K562 (cell line): ENCODE measurements around the gene SIRT2. TPM values are rescaled to one million over a fixed set of nuclear protein-coding genes. Genes with fewer than 3 reads are reported as not detected.

Source experiments
- BACH1 ChIP-seq: fragments of 200-800 bp; sonication (Bioruptor generic); IDR thresholded peaks from 2 replicates; pipeline ENCODE4 v1.6.1; 2016; ENCODE audit warnings: missing genetic modification characterization, missing compliant biosample characterization
- BHLHE40 ChIP-seq: IDR thresholded peaks from 2 replicates; pipeline ENCODE4 v1.6.1; 2011; ENCODE audit warnings: low read length, improper control_type of control experiment
- CBFA2T2 ChIP-seq: fragments of 450-650 bp; conservative IDR thresholded peaks from 2 replicates; pipeline ENCODE4 v1.6.1; 2017; ENCODE audit warnings: mild to moderate bottlenecking
- CCAR2 ChIP-seq: fragments of 200-400 bp; formaldehyde crosslinking; IDR thresholded peaks from 2 replicates; pipeline ENCODE4 v1.6.1; 2017; ENCODE audit warnings: mild to moderate bottlenecking, low read depth, low read length
- CGGBP1 ChIP-seq: fragments of 250-450 bp; sonication (Bioruptor Pico); IDR thresholded peaks from 2 replicates; pipeline ENCODE4 v1.9.0; 2021; ENCODE audit warnings: mild to moderate bottlenecking
- E2F6 ChIP-seq, 2 experiments: IDR thresholded peaks; 2 replicates each; pipeline ENCODE4 v1.6.1; 2011; ENCODE audit warnings: borderline replicate concordance in 1 of 2, control low read depth in 1 of 2, low read depth in 1 of 2, low read length in 1 of 2, mild to moderate bottlenecking in 1 of 2, mixed read lengths in 1 of 2, moderate library complexity in 1 of 2; ENCODE audit not compliant: insufficient read depth in 1 of 2, insufficient read length in 1 of 2, poor library complexity in 1 of 2, severe bottlenecking in 1 of 2; ENCODE audit errors: extremely low read depth in 1 of 2
- FOS ChIP-seq: IDR thresholded peaks from 3 replicates; pipeline ENCODE4 v1.6.1; 2011; ENCODE audit not compliant: insufficient read length; ENCODE audit errors: extremely low read depth
- MAX ChIP-seq: sonication (generic); formaldehyde crosslinking; IDR thresholded peaks from 2 replicates; pipeline ENCODE4 v1.9.0; 2022; ENCODE audit warnings: mild to moderate bottlenecking, missing genetic modification reagents
- MCM3 ChIP-seq: fragments of 450-650 bp; IDR thresholded peaks from 2 replicates; pipeline ENCODE4 v1.6.1; 2016
- NFE2 ChIP-seq: IDR thresholded peaks from 2 replicates; pipeline ENCODE4 v1.6.1; 2014; ENCODE audit warnings: antibody characterized with exemption, low read depth
- NKRF ChIP-seq: fragments of 450-650 bp; IDR thresholded peaks from 2 replicates; pipeline ENCODE4 v1.6.1; 2016; ENCODE audit warnings: borderline replicate concordance
- NR2F6 ChIP-seq: fragments of 450-650 bp; formaldehyde crosslinking; IDR thresholded peaks from 2 replicates; pipeline ENCODE4 v1.4.0; 2020; ENCODE audit warnings: mild to moderate bottlenecking
- PHF21A ChIP-seq: fragments of 450-650 bp; IDR thresholded peaks from 2 replicates; pipeline ENCODE4 v1.6.1; 2017; ENCODE audit warnings: low read depth, borderline replicate concordance
- POLR2H ChIP-seq: IDR thresholded peaks from 2 replicates; pipeline ENCODE4 v1.6.1; 2016; ENCODE audit warnings: missing genetic modification characterization, low read depth, mild to moderate bottlenecking, control low read depth, missing compliant biosample characterization, moderate library complexity
- PPARD ChIP-seq: fragments of 250-450 bp; sonication (Bioruptor Pico); IDR thresholded peaks from 2 replicates; pipeline ENCODE4 v1.8.0; 2022; ENCODE audit warnings: inconsistent platforms, mild to moderate bottlenecking, moderate library complexity
- RNF2 ChIP-seq: sonication (generic); IDR thresholded peaks from 2 replicates; pipeline ENCODE4 v1.6.1; 2016
- SRF ChIP-seq, 2 experiments: fragments of 250-450, 450-650 bp in 1 of 2; sonication (Bioruptor Pico) in 1 of 2; sonication (generic) in 1 of 2; formaldehyde crosslinking; IDR thresholded peaks; 2 replicates each; pipeline versions ENCODE4 v1.5.0 to v1.5.1; 2020 to 2022; ENCODE audit warnings: mild to moderate bottlenecking in 1 of 2, missing genetic modification reagents in 1 of 2
- ZEB2 ChIP-seq: fragments of 450-650 bp; IDR thresholded peaks from 2 replicates; pipeline ENCODE4 v1.6.1; 2016
- ZFP30 ChIP-seq: fragments of 250-450 bp; sonication (Bioruptor Pico); IDR thresholded peaks from 2 replicates; pipeline ENCODE4 v1.8.0; 2022; ENCODE audit warnings: moderate library complexity, mild to moderate bottlenecking, inconsistent platforms, borderline replicate concordance
- ZNF232 ChIP-seq: sonication (generic); formaldehyde crosslinking; IDR thresholded peaks from 2 replicates; pipeline ENCODE4 v1.8.0; 2022; ENCODE audit warnings: mild to moderate bottlenecking, missing genetic modification reagents
- ZNF282 ChIP-seq: sonication (generic); formaldehyde crosslinking; IDR thresholded peaks from 2 replicates; pipeline ENCODE4 v1.8.1; 2023; ENCODE audit warnings: missing genetic modification reagents
- ZNF324 ChIP-seq: fragments of 250-450 bp; sonication (Bioruptor Pico); IDR thresholded peaks from 2 replicates; pipeline ENCODE4 v1.4.0; 2020; ENCODE audit warnings: mild to moderate bottlenecking
- ZNF583 ChIP-seq: fragments of 250-450 bp; sonication (Bioruptor Pico); IDR thresholded peaks from 2 replicates; pipeline ENCODE4 v1.4.0; 2020
- ZNF780A ChIP-seq: fragments of 250-450 bp; sonication (Bioruptor Pico); IDR thresholded peaks from 2 replicates; pipeline ENCODE4 v1.5.0; 2021; ENCODE audit warnings: mild to moderate bottlenecking
- polyA plus RNA-seq, 8 experiments: library from polyadenylated mRNA; depleted of rRNA in 4 of 8; stranded (reverse) in 5 of 8; unstranded in 3 of 8; fragments of >200 nt; fragmentation: Nextera tagmentation in 2 of 8; fragmentation: Illumina TruSeq in 1 of 8; extraction: Ambion mirVana in 2 of 8; extraction: Trizol in 1 of 8; gene quantifications; 2 replicates each; pipeline versions ENCODE4 v1.2.1 to v1.2.3, GENCODE V29; 2011 to 2014; ENCODE audit warnings: inconsistent platforms in 1 of 8, missing spikeins in 1 of 8
- total RNA-seq, 7 experiments: library from RNA; depleted of rRNA in 6 of 7; stranded (reverse); fragments of >200 nt in 6 of 7; fragmentation: Illumina TruSeq in 2 of 7; extraction: Trizol in 2 of 7; gene quantifications; 2 replicates each; pipeline versions ENCODE4 v1.2.1 to v1.2.3, GENCODE V29; 2011 to 2021; ENCODE audit warnings: low replicate concordance in 1 of 7

The SIRT2 gene
- total and polyA plus RNA-seq, 9 of the 15 experiments (the other 6 are each of a cell fraction or from before 2014, with no cell fraction given): 2.3 to 35.2 (median 22.9) TPM

GRCh38 chr19:38851622-38852230 is 47.7 kb downstream of the SIRT2 start (continued):
- peak; percentile 78 to 93 for TF ChIP-seq E2F6 (IDR thresholded peaks at IDR 0.05; ENCODE audit: borderline replicate concordance in 1 of 2, extremely low read depth in 1 of 2, insufficient read depth in 1 of 2, insufficient read length in 1 of 2, low read depth in 1 of 2, low read length in 1 of 2, poor library complexity in 1 of 2, severe bottlenecking in 1 of 2)
- TF ChIP-seq ZFP30: no peak
- no peak for TF ChIP-seq FOS
- TF ChIP-seq SRF (CRISPR knock-in tag; IDR thresholded peaks at IDR 0.05): no peak
- TF ChIP-seq POLR2H (tag): peak; percentile 70
- TF ChIP-seq BHLHE40: peak; percentile 93
- no peak for TF ChIP-seq CCAR2
- no peak for TF ChIP-seq ZNF232 (CRISPR knock-in tag)
- peak; percentile 20; the same call in 1 of the 2 replicates for TF ChIP-seq ZNF324
- peak; percentile 72; the same call in 1 of the 2 replicates for TF ChIP-seq RNF2
- peak; percentile 44 for TF ChIP-seq CBFA2T2
- TF ChIP-seq MCM3: no peak
- no peak for TF ChIP-seq PPARD (CRISPR knock-in tag)
- no peak for TF ChIP-seq ZNF282 (CRISPR knock-in tag)
- peak; percentile 92 for TF ChIP-seq NKRF
- TF ChIP-seq MAX (CRISPR knock-in tag): peak; percentile 98
- peak; percentile 68; the same call in 1 of the 2 replicates for TF ChIP-seq ZNF780A
- TF ChIP-seq PHF21A: no peak
- TF ChIP-seq ZNF583 (CRISPR knock-in tag): no peak
- TF ChIP-seq NFE2: no peak; the same call in 1 of the 2 replicates
- TF ChIP-seq CGGBP1 (CRISPR knock-in tag): no peak
- no peak for TF ChIP-seq NR2F6 (CRISPR knock-in tag)
- no peak for TF ChIP-seq BACH1 (tag)
- TF ChIP-seq ZEB2: no peak
